Neural cell (in vitro differentiated cells): Measurements from ENCODE around the gene MED16.

ENCODE experiments used
- CTCF ChIP-seq: fragments of 450-650 bp; IDR thresholded peaks from 2 replicates; pipeline ENCODE4 v1.5.1; 2014; ENCODE audit warnings: antibody characterized with exemption, mild to moderate bottlenecking, moderate library complexity; ENCODE audit not compliant: poor library complexity, severe bottlenecking
- EP300 ChIP-seq: fragments of 450-650 bp; conservative IDR thresholded peaks from 2 replicates; pipeline ENCODE4 v1.6.1; 2014; ENCODE audit warnings: antibody characterized with exemption, mild to moderate bottlenecking, moderate library complexity; ENCODE audit not compliant: poor library complexity, severe bottlenecking
- EZH2 ChIP-seq: fragments of 200-600, 300-800 bp; shearing (Covaris generic), sonication (generic); IDR thresholded peaks from 2 replicates; pipeline ENCODE4 v1.6.1; 2014; ENCODE audit warnings: antibody characterized with exemption, low read length, borderline replicate concordance, mild to moderate bottlenecking; ENCODE audit not compliant: insufficient read depth, poor library complexity, severe bottlenecking
- MXI1 ChIP-seq: fragments of 450-650 bp; conservative IDR thresholded peaks from 2 replicates; pipeline ENCODE4 v1.6.1; 2014; ENCODE audit warnings: antibody characterized with exemption, mild to moderate bottlenecking; ENCODE audit not compliant: poor library complexity, severe bottlenecking
- POLR2AphosphoS5 ChIP-seq: IDR thresholded peaks from 2 replicates; pipeline ENCODE4 v1.6.1; 2012
- REST ChIP-seq: IDR thresholded peaks from 2 replicates; pipeline ENCODE4 v1.6.1; 2012; ENCODE audit warnings: borderline replicate concordance

- TF ChIP-seq CTCF (no peak), REST (no peak), POLR2AphosphoS5 (no peak), EZH2 (no peak), EP300 (no peak), MXI1 (no peak)
Measured at GRCh38 chr19:835210-835810, 57.7 kb downstream of the MED16 start.
